SK-N-SH (cell line): ENCODE data around the gene FHOD3. TPM values are rescaled to one million over a fixed set of nuclear protein-coding genes. Genes with fewer than 3 reads are reported as not detected.
"Not testable (repeated sequence)": the region's sequence is repeated elsewhere in the genome, so short reads cannot be mapped to it uniquely, and the experiment has no call there.

ENCODE experiments used
- CTCF ChIA-PET: fragments of 300-600, 350-600 bp; formaldehyde crosslinking; extraction: SDS; loops from one replicate; lab custom pipeline; 2021; lab: Yijun Ruan, JAX
- POLR2A ChIA-PET: fragments of 350-600 bp; sonication (Branson Sonifier 250); formaldehyde crosslinking; extraction: SDS; loops from one replicate; lab custom pipeline; 2020; ENCODE audit warnings: antibody characterized with exemption, inconsistent platforms; lab: Yijun Ruan, JAX
- DNase-seq: peaks from one replicate; pipeline ENCODE4 v3.0.0; 2012
- H2AFZ ChIP-seq: fragments of 200-600 bp; sonication (generic); 2 replicates; pipeline ENCODE4 v1.8.1; 2016; ENCODE audit warnings: antibody characterized with exemption, mild to moderate bottlenecking, low read depth
- H3F3A ChIP-seq: fragments of 200-600 bp; sonication (generic); replicated peaks from 2 replicates; pipeline ENCODE3; 2016; ENCODE audit warnings: antibody characterized with exemption, mild to moderate bottlenecking; ENCODE audit not compliant: insufficient read depth
- H3K27ac ChIP-seq, 2 experiments: fragments of 200-500 bp in 1 of 2; fragments of 200-600 bp in 1 of 2; sonication (Bioruptor generic) in 1 of 2; sonication (generic), shearing (Covaris generic) in 1 of 2; 2 replicates each; pipeline versions ENCODE4 v1.5.1 to v1.6.1; 2014 to 2016; ENCODE audit warnings: low read depth in 2 of 2, inconsistent platforms in 1 of 2, low read length in 1 of 2, mild to moderate bottlenecking in 1 of 2, mixed read lengths in 1 of 2
- H3K27me3 ChIP-seq: fragments of 200-600 bp; sonication (generic), shearing (Covaris generic); 2 replicates; pipeline ENCODE4 v1.6.1; 2016; ENCODE audit warnings: mixed run types; ENCODE audit not compliant: insufficient read depth
- H3K36me3 ChIP-seq, 2 experiments: fragments of 200-500 bp in 1 of 2; fragments of 200-600 bp in 1 of 2; sonication (Bioruptor generic) in 1 of 2; sonication (generic) in 1 of 2; replicated peaks in 1 of 2; 2 replicates each; pipeline versions ENCODE3 to v1.5.1; 2014 to 2016; ENCODE audit warnings: low read length in 1 of 2, mild to moderate bottlenecking in 1 of 2; ENCODE audit not compliant: insufficient read depth in 2 of 2, control insufficient read depth in 1 of 2
- H3K4me1 ChIP-seq, 2 experiments: fragments of 200-500 bp in 1 of 2; fragments of 200-600 bp in 1 of 2; sonication (Bioruptor generic) in 1 of 2; sonication (generic), shearing (Covaris generic) in 1 of 2; 2 replicates each; pipeline versions ENCODE4 v1.5.1 to v1.6.1; 2014 to 2016; ENCODE audit warnings: low read depth in 1 of 2, low read length in 1 of 2, mixed run types in 1 of 2; ENCODE audit not compliant: insufficient read depth in 2 of 2, control insufficient read depth in 1 of 2
- H3K4me2 ChIP-seq: fragments of 200-600 bp; sonication (generic), shearing (Covaris generic); 2 replicates; pipeline ENCODE4 v1.6.1; 2017; ENCODE audit warnings: mixed run types
- H3K4me3 ChIP-seq, 2 experiments: fragments of 200-500 bp in 1 of 2; fragments of 200-600 bp in 1 of 2; sonication (Bioruptor generic) in 1 of 2; sonication (generic), shearing (Covaris generic) in 1 of 2; 2 replicates each; pipeline versions ENCODE4 v1.5.1 to v1.8.1; 2014 to 2016; ENCODE audit warnings: low read depth in 2 of 2, inconsistent platforms in 1 of 2, low read length in 1 of 2, mild to moderate bottlenecking in 1 of 2, mixed read lengths in 1 of 2, moderate library complexity in 1 of 2
- H3K79me2 ChIP-seq: fragments of 200-600 bp; sonication (generic); 2 replicates; pipeline ENCODE4 v1.8.1; 2017; ENCODE audit warnings: mild to moderate bottlenecking; ENCODE audit not compliant: insufficient read depth
- H3K9ac ChIP-seq: fragments of 200-600 bp; sonication (generic); 2 replicates; pipeline ENCODE4 v1.6.1; 2017; ENCODE audit warnings: mixed run types
- H3K9me2 ChIP-seq: fragments of 200-600 bp; sonication (generic); 2 replicates; pipeline ENCODE4 v1.6.1; 2017; ENCODE audit warnings: mixed run types
- H3K9me3 ChIP-seq: fragments of 200-600 bp; sonication (generic); 2 replicates; pipeline ENCODE4 v1.6.1; 2017; ENCODE audit warnings: mixed run types, mild to moderate bottlenecking, moderate library complexity
- H4K20me1 ChIP-seq: fragments of 200-600 bp; sonication (generic); 2 replicates; pipeline ENCODE4 v1.6.1; 2017; ENCODE audit warnings: mild to moderate bottlenecking, mixed run types; ENCODE audit not compliant: insufficient read depth
- ELF1 ChIP-seq: IDR thresholded peaks from 2 replicates; pipeline ENCODE4 v1.4.0; 2012
- EP300 ChIP-seq, 2 experiments: IDR thresholded peaks; 2 replicates each; pipeline versions ENCODE4 v1.4.0 to v1.6.1; 2012; ENCODE audit warnings: borderline replicate concordance in 1 of 2, low read depth in 1 of 2, low read length in 1 of 2
- EZH2phosphoT487 ChIP-seq: fragments of 200-600 bp; sonication (generic); IDR thresholded peaks from 2 replicates; pipeline ENCODE4 v1.6.1; 2017; ENCODE audit warnings: low read depth, mixed run types, mild to moderate bottlenecking, antibody characterized with exemption, moderate library complexity, borderline replicate concordance
- FOXM1 ChIP-seq: IDR thresholded peaks from 2 replicates; pipeline ENCODE4 v1.4.0; 2012; ENCODE audit warnings: low read depth, mild to moderate bottlenecking
- GATA2 ChIP-seq: sonication (generic); formaldehyde crosslinking; IDR thresholded peaks from 2 replicates; pipeline ENCODE4 v1.5.0; 2020; ENCODE audit warnings: mild to moderate bottlenecking, missing genetic modification reagents
- JUND ChIP-seq: IDR thresholded peaks from 2 replicates; pipeline ENCODE4 v1.4.0; 2012
- MAX ChIP-seq: IDR thresholded peaks from 2 replicates; pipeline ENCODE4 v1.4.0; 2012; ENCODE audit warnings: low read depth
- NRF1 ChIP-seq: IDR thresholded peaks from 2 replicates; pipeline ENCODE4 v1.6.1; 2012; ENCODE audit warnings: low read depth, mild to moderate bottlenecking, low read length
- PBX3 ChIP-seq: IDR thresholded peaks from 2 replicates; pipeline ENCODE4; 2012
- RXRA ChIP-seq: IDR thresholded peaks from 2 replicates; pipeline ENCODE4 v1.4.0; 2012; ENCODE audit warnings: low read depth, mild to moderate bottlenecking, borderline replicate concordance
- SIN3A ChIP-seq: IDR thresholded peaks from 2 replicates; pipeline ENCODE4 v1.6.1; 2012; ENCODE audit warnings: low read depth, mild to moderate bottlenecking, low read length, moderate library complexity, borderline replicate concordance
- SMC3 ChIP-seq: IDR thresholded peaks from 2 replicates; pipeline ENCODE4 v1.6.1; 2012; ENCODE audit warnings: low read depth, low read length, improper control_type of control experiment
- TCF12 ChIP-seq: IDR thresholded peaks from 2 replicates; pipeline ENCODE4 v1.4.0; 2012
- TEAD4 ChIP-seq: IDR thresholded peaks from 2 replicates; pipeline ENCODE4 v1.4.0; 2012; ENCODE audit warnings: mild to moderate bottlenecking, borderline replicate concordance; ENCODE audit not compliant: insufficient read depth
- YY1 ChIP-seq: IDR thresholded peaks from 2 replicates; pipeline ENCODE4 v1.4.0; 2012; ENCODE audit warnings: low read depth, mild to moderate bottlenecking
- WGBS: methylation state at CpG from one replicate; pipeline ENCODE4 v1.1.6; 2017; ENCODE audit warnings: low lambda C conversion rate; 5-methylcytosine and 5-hydroxymethylcytosine counted together
- polyA plus RNA-seq, 3 experiments: library from polyadenylated mRNA; depleted of rRNA; stranded (reverse); fragments of >200 nt; gene quantifications; 2 replicates each; pipeline ENCODE4 v1.2.3, GENCODE V29; 2012
- TF ChIP-seq, protein P1 (sequence below): fragments of 200-600 bp; sonication (generic); IDR thresholded peaks from 2 replicates; pipeline ENCODE4 v1.6.1; 2017; ENCODE audit warnings: antibody characterized with exemption, mild to moderate bottlenecking, moderate library complexity

The FHOD3 gene
- polyA plus RNA-seq, 1 of the 3 experiments (the other 2 are of a cell fraction): 10.9 TPM

DNA sequence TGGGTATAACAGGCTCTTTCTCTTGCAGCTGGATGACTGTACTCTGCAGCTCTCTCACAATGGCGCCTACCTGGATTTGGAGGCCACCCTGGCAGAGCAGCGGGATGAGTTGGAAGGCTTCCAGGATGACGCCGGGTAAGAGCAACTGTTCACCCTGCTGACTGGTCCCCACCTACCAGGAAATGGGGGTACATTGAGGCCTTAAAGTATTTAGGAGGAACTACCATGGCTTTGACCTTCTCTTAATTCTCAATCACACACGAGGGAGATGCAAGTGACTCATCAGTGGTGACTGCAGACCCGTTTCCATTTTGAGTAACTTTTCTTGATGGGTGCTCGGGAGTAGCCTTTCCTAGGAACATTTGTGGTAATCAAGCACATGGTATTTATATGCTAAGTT is 58.0 kb downstream of the FHOD3 start:
- 53% methylated on average over 5 of the region's 7 CpGs for WGBS
- Histone ChIP-seq H3K9me2 (no peaks in the 10 kb centered on the region), H3K4me2 (no peak overlapping the region), H3K27me3 (no peaks in the 10 kb centered on the region), H3K9me3 (no peaks in the 10 kb centered on the region), H3K9ac (no peak overlapping the region), H3K36me3 (peaks cover 0 to 9% of the 10 kb centered on the region in 2 experiments), H3F3A (no peaks in the 10 kb centered on the region), H3K4me1 (peaks cover 0 to 17% of the 10 kb centered on the region in 2 experiments; a peak in 2 of 4 replicates), H4K20me1 (no peaks in the 10 kb centered on the region), H3K27ac (no peak overlapping the region), H3K4me3 (no peak overlapping the region), H2AFZ (no peak overlapping the region), H3K79me2 (no peaks in the 10 kb centered on the region)
- CTCF ChIA-PET: no interaction called here
- TF ChIP-seq TEAD4 (no peak), GATA2 (CRISPR knock-in tag) (no peak), MAX (no peak), JUND (no peak), RXRA (no peak), YY1 (no peak), PBX3 (no peak), SMC3 (no peak), EP300 (IDR thresholded peaks at IDR 0.05; ENCODE audit: borderline replicate concordance in 1 of 2, low read depth in 1 of 2, low read length in 1 of 2) (no peak), SIN3A (no peak), ELF1 (no peak), NRF1 (no peak), FOXM1 (no peak), TCF12 (no peak), EZH2phosphoT487 (no peak)
- TF ChIP-seq, protein P1, sequence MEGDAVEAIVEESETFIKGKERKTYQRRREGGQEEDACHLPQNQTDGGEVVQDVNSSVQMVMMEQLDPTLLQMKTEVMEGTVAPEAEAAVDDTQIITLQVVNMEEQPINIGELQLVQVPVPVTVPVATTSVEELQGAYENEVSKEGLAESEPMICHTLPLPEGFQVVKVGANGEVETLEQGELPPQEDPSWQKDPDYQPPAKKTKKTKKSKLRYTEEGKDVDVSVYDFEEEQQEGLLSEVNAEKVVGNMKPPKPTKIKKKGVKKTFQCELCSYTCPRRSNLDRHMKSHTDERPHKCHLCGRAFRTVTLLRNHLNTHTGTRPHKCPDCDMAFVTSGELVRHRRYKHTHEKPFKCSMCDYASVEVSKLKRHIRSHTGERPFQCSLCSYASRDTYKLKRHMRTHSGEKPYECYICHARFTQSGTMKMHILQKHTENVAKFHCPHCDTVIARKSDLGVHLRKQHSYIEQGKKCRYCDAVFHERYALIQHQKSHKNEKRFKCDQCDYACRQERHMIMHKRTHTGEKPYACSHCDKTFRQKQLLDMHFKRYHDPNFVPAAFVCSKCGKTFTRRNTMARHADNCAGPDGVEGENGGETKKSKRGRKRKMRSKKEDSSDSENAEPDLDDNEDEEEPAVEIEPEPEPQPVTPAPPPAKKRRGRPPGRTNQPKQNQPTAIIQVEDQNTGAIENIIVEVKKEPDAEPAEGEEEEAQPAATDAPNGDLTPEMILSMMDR: no peak
- no peak for DNase-seq
- POLR2A ChIA-PET: no interaction called here

DNA sequence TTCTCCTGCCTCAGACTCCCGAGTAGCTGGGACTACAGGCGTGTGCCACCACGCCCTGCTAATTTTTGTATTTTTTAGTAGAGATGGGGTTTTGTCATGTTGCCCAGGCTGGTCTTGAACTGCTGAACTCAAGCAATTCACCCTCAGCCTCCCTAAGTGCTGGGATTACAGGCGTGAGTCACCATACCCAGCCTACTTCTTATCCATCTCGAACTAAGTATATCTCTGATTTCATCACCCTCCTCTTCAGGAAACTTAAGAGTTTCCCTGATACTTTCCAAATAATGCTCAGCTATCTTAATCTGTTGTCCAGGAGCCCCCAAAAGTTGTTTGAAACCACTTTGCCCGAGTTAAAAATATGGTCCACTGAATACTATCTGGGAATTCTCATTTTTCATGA is 59.2 kb downstream of the FHOD3 start:
- H3K9ac ChIP-seq, POLR2A ChIA-PET, H3K9me2 ChIP-seq, H3K27me3 ChIP-seq, H3K9me3 ChIP-seq, H3K36me3 ChIP-seq, H4K20me1 ChIP-seq, H3F3A ChIP-seq, CTCF ChIA-PET, H3K27ac ChIP-seq, DNase-seq, H3K79me2 ChIP-seq, H3K4me2 ChIP-seq, H2AFZ ChIP-seq, H3K4me3 ChIP-seq: not testable (repeated sequence)
- H3K4me1 ChIP-seq: peaks cover 0 to 10% of the 10 kb centered on the region in 2 experiments; a peak in 2 of 4 replicates
- 81% methylated on average over 6 of the region's 6 CpGs for WGBS
